Tibial artery (tissue), 4 donors: ENCODE results near the gene AHRR.

Experiments used
- DNase-seq, 2 donors: peaks; one replicate each; pipeline ENCODE4 v3.0.0-alpha.2; 2019
- H3K27ac ChIP-seq, 2 donors: fragments of 200-600 bp; sonication (generic) in 1 of 2; 1 replicate in 1 of 2; 2 replicates in 1 of 2; pipeline ENCODE4 v1.5.1; 2018 to 2019; ENCODE audit warnings: mild to moderate bottlenecking in 1 of 2
- H3K27me3 ChIP-seq, 2 donors: fragments of 200-600 bp; sonication (generic) in 1 of 2; one replicate each; pipeline versions ENCODE4 v1.5.1 to v1.6.0; 2016 to 2019
- H3K36me3 ChIP-seq, 3 donors: fragments of 200-600 bp; sonication (generic) in 2 of 3; one replicate each; pipeline ENCODE4 v1.5.1; 2016 to 2019; ENCODE audit warnings: mild to moderate bottlenecking in 2 of 3
- H3K4me1 ChIP-seq, 4 donors: fragments of 200-600 bp; sonication (generic) in 2 of 4; 1 replicate in 3 of 4; 2 replicates in 1 of 4; pipeline ENCODE4 v1.5.1; 2016 to 2019
- H3K4me3 ChIP-seq, 2 donors: fragments of 200-600 bp; sonication (generic) in 1 of 2; 1 replicate in 1 of 2; 2 replicates in 1 of 2; pipeline ENCODE4 v1.5.1; 2018 to 2019; ENCODE audit warnings: mild to moderate bottlenecking in 2 of 2
- H3K9me3 ChIP-seq, 3 donors: fragments of 200-600 bp; sonication (generic) in 1 of 3; one replicate each; pipeline ENCODE4 v1.5.1; 2016 to 2019
- CTCF ChIP-seq, 2 experiments: fragments of 200-600 bp in 1 of 2; fragments of 450-650 bp in 1 of 2; IDR thresholded peaks; one replicate each; pipeline ENCODE4 v1.5.1; 2017 to 2019; ENCODE audit warnings: antibody characterized with exemption in 2 of 2, mild to moderate bottlenecking in 1 of 2, moderate library complexity in 1 of 2
- intact Hi-C: fragments of 100-400 bp; cut with DNase I; formaldehyde crosslinking; loops from one replicate; pipeline ENCODE4 v1.15.0; 2023; ENCODE audit warnings: low total_unique reads

AHRR gene

GRCh38 chr5:424301-425110, 103.0 kb downstream of the AHRR start:
- peak in 1 of 2 donors; percentile 44 for DNase-seq
- H3K36me3 ChIP-seq, result no peaks in the 10 kb centered on the region
- H3K9me3 ChIP-seq, result no peaks in the 10 kb centered on the region
- no peak for TF ChIP-seq CTCF (IDR thresholded peaks at IDR 0.05)
- no peak overlapping the region for H3K4me3 ChIP-seq
- no peak overlapping the region for H3K27ac ChIP-seq
- no peaks in the 10 kb centered on the region for H3K4me1 ChIP-seq
- H3K27me3 ChIP-seq, result no peaks in the 10 kb centered on the region
- intact Hi-C loops, result no loop called here

GRCh38 chr5:425714-426113, 104.2 kb downstream of the AHRR start:
- H3K27me3 ChIP-seq, result no peaks in the 10 kb centered on the region
- H3K27ac ChIP-seq, result no peak overlapping the region
- H3K4me1 ChIP-seq, result no peaks in the 10 kb centered on the region
- DNase-seq, result no peak
- H3K4me3 ChIP-seq, result no peak overlapping the region
- TF ChIP-seq CTCF (IDR thresholded peaks at IDR 0.05), result no peak
- intact Hi-C loops, result no loop called here
- H3K9me3 ChIP-seq, result no peaks in the 10 kb centered on the region
- no peaks in the 10 kb centered on the region for H3K36me3 ChIP-seq

GRCh38 chr5:426392-426976, 105.0 kb downstream of the AHRR start:
- Histone ChIP-seq H3K9me3 (no peaks in the 10 kb centered on the region), H3K36me3 (no peaks in the 10 kb centered on the region), H3K4me1 (no peaks in the 10 kb centered on the region), H3K4me3 (no peak overlapping the region), H3K27ac (no peak overlapping the region), H3K27me3 (peaks cover 0 to 5% of the 10 kb centered on the region in 2 donors)
- no peak for DNase-seq
- TF ChIP-seq CTCF (IDR thresholded peaks at IDR 0.05), result no peak
- intact Hi-C loops, result no loop called here

GRCh38 chr5:427415-428087, 106.0 kb downstream of the AHRR start:
- no peaks in the 10 kb centered on the region for H3K9me3 ChIP-seq
- intact Hi-C loops, result no loop called here

GRCh38 chr5:428219-428618, 106.7 kb downstream of the AHRR start:
- Histone ChIP-seq H3K4me3 (no peak overlapping the region), H3K27me3 (peaks cover 0 to 17% of the 10 kb centered on the region in 2 donors), H3K36me3 (no peaks in the 10 kb centered on the region), H3K27ac (no peak overlapping the region), H3K9me3 (no peaks in the 10 kb centered on the region), H3K4me1 (no peaks in the 10 kb centered on the region)
- intact Hi-C loops, result no loop called here
- no peak for TF ChIP-seq CTCF (IDR thresholded peaks at IDR 0.05)
- DNase-seq, result no peak

More at GRCh38 chr5:427415-428087, 106.0 kb downstream of the AHRR start:
- H3K27me3 ChIP-seq, result peaks cover 0 to 10% of the 10 kb centered on the region in 2 donors
- DNase-seq, result peak in 1 of 2 donors; percentile 56
- no peaks in the 10 kb centered on the region for H3K4me1 ChIP-seq
- no peak overlapping the region for H3K4me3 ChIP-seq
- no peak overlapping the region for H3K27ac ChIP-seq
- no peak for TF ChIP-seq CTCF (IDR thresholded peaks at IDR 0.05)
- H3K36me3 ChIP-seq, result no peaks in the 10 kb centered on the region
